22Rv1 (cell line): Measurements from ENCODE around the gene FAM184A.

Source experiments
- CTCF ChIP-seq: fragments of 450-650 bp; IDR thresholded peaks from 2 replicates; pipeline ENCODE4 v1.5.1; 2017; ENCODE audit warnings: mild to moderate bottlenecking
- ZFX ChIP-seq: fragments of 450-650 bp; IDR thresholded peaks from 2 replicates; pipeline ENCODE4 v1.6.1; 2017; ENCODE audit warnings: antibody characterized with exemption, borderline replicate concordance

- TF ChIP-seq CTCF (no peak), ZFX (no peak)
These were observed 41.5 kb upstream of the FAM184A start for GRCh38 chr6:119119989-119120388.
